Stomach (tissue), 4 donors: Measurements from ENCODE around the gene RASAL2.

ENCODE experiments used
- CTCF ChIP-seq, 7 experiments: fragments of 450-650 bp in 4 of 7; fragments of 200-600 bp in 3 of 7; sonication (generic) in 3 of 7; IDR thresholded peaks; one replicate each; pipeline ENCODE4 v1.5.1; 2016 to 2019; ENCODE audit warnings: antibody characterized with exemption in 7 of 7, control low read depth in 2 of 7, mild to moderate bottlenecking in 1 of 7
- POLR2A ChIP-seq, 4 donors: fragments of 450-650 bp; IDR thresholded peaks; one replicate each; pipeline ENCODE4 v1.6.1; 2016; ENCODE audit warnings: antibody characterized with exemption in 4 of 4, control low read depth in 2 of 4, mild to moderate bottlenecking in 1 of 4, moderate library complexity in 1 of 4
- POLR2AphosphoS5 ChIP-seq, 3 donors: sonication (generic); formaldehyde crosslinking; IDR thresholded peaks; one replicate each; pipeline ENCODE4 v1.6.1; 2016; ENCODE audit warnings: antibody characterized with exemption in 3 of 3

- TF ChIP-seq CTCF (IDR thresholded peaks at IDR 0.05) (no peak), POLR2A (IDR thresholded peaks at IDR 0.05) (no peak), POLR2AphosphoS5 (IDR thresholded peaks at IDR 0.05) (no peak)
Observed at GRCh38 chr1:178254433-178254832, 160.5 kb downstream of the RASAL2 start.
